CD4-positive, alpha-beta T cell treated with Interleukin-4 for 1 hour (primary cell): ENCODE data around the gene FAM234A.

Experiments used
- DNase-seq, 2 donors: peaks; one replicate each; pipeline ENCODE4 v3.0.0-alpha.2; 2020 to 2022

The FAM234A gene

DNA sequence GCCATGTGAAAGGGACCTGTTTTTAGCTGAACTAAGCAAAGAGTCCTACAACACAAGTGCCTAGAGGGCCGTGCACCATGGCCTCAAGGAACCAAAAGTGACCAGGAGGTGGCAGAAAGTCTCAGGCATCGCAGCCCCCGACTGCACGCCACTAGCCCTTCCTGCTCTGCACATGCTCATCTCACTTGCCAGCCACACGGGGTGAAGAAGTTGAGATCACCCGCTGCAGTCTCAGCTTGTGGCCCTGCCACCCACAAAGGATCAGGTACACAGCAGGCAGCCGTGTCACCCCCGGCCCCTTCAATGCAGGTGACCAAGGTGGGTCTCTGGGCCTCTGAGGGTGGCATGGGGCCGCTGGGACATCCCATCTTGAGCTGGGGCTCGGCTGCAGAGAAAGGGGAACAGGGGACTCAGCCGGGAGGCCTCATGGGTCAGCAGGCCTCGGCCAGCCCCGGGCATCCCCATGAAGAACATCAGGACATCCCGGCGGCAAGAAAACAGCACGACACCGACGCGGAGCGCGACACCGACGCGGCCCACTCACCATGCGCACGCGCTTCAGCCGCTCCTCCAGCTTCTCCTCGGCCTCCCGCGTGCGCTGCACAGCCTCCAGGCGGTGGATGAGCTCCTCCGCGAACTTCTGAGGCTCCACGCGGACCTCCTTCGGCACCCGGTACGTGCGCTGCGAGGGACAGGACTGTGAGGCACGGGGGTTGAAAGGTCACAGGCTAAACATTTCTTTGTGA is 69.3 kb downstream of the FAM234A start:
- peak; percentile 30 to 42 for DNase-seq

DNA sequence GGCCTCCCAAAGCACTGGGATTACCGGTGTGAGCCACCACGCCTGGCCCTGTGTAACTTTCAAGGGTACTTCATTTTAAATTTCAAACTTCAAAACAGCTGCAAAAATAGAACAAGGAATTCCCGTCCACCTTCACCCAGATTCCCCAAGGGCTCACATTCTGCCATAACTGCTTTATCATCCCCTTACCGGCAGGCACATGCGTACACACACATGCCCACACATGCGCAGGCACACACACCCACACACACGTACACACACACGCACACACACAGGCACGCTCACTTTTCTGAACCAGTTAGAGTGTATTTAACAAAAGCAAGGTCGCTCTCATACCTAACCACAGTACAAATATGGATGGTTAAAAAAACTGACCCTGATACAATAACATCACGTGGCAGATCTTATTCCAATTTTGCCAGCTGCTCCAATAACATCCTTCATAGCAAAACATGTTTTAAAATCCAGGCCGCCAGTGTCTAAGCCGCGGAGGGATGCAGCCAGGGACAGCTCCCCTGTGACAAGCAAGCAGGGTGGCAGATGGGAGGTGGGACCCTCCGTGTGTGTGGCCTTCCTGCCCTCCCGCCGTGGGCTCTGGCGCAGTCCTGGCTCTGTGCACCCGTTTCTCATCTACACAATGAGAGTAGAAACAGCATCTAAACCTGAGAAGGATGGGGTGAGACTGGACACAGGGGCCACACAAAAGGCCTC is 71.5 kb downstream of the FAM234A start:
- no peak for DNase-seq

DNA sequence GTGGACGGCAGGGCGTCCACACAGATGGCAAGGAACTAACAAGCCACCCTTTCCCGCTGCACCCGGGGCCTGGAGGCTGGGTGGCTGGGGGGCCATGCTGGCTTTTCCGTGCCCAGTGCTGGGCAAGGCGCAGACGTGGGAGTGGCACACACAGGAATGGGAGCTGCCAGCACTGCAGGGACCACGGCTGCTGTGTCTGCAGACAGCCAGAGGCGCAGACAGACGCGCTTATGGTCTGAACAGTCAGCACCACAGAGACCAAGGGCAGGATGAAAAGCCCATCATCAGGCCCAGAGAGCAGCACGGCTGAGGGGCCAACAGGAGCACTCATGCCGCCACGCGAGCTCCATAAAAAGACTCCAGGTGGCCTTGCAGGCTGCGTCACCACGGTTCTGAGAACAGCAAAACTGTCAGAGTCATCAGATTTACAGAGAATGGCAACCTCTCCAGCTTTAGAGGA is 72.3 kb downstream of the FAM234A start:
- no peak for DNase-seq

DNA sequence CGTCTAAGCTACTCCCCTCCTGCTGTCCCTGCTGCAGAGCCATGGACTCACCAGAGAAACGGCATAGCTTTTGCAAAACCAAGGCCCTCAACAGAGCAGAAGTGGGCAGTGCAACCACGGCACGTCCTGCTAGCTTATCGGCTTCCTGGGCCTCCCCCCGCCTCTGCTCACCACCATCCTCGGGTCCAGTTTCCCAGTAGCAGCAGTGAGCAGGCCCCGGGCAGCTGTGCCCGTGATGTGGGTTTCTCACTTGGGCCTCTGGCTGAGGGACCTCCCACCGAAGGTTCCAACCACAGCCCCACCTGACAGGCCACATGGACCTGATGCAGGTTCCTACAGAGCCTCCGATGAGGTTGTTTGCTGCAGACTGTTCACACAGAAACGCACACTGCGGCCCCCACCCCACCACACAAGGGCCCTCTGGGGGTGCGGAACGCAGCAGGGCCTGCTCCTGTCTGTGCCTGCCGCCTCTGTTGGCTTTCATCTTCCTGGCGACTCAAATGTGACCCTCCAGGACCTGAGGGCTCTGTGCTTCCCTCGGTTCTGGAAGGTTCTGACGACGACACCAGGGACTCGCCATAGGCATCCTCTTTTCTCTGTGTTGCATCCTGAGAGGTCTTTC is 73.2 kb downstream of the FAM234A start:
- no peak for DNase-seq

DNA sequence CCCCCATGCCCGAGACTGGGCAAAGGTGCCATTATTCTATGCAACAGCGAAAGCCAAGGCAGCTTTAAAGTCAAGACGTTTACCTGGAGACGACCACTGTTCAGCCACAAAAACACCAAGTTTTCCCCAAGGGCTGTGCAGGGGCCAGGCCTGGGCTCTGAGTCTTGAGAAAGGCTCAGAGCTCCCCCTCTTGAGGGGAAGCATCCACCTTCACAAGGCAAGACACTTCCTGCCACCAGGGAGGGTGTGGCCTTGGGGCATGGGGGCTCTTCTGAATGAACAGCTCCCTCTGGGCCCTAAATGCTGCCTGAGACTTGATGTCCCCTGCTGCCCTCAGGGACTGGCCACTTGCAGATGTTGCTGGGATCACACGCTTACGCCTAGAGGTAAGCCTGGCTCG is 74.9 kb downstream of the FAM234A start:
- peak in 1 of 2 donors; percentile 23 for DNase-seq

DNA sequence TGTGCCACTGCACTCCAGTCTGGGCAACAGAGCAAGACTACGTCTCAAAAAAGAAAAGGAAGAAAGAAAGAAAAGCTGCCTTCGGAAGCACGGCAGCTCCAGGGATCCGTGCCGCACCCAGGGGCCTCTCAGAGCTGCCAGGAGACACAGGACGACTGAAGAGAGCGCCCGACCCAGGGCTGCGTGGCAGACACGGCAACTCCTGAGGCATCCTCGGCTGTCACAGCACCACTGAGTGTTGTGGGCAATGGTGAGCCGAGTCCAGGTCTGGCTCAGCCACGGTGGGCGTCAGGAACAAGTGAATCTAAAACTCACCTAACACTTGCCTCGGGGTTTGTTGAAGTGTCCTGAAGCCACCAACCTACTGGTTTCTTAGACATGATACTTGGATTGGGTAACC is 77.1 kb downstream of the FAM234A start:
- DNase-seq: no peak

DNA sequence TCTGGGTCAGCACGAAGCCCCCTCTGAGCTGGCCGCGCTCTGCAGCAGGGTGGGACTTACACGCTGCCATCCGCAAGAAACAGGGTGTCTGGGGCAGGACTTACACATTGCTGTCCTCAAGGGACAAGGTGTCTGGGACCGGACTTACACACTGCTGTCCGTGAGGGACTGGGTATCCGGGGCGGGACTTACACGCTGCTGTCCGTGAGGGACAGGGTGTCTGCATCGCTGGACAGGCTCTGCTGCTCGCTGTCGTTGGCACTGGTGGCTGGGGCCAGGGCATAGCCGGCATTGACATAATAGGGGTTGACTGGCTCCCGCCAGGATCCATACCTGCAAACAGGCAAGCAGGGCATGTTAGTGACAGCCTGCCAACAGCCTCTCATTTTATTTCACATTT is 79.7 kb downstream of the FAM234A start:
- DNase-seq: no peak

DNA sequence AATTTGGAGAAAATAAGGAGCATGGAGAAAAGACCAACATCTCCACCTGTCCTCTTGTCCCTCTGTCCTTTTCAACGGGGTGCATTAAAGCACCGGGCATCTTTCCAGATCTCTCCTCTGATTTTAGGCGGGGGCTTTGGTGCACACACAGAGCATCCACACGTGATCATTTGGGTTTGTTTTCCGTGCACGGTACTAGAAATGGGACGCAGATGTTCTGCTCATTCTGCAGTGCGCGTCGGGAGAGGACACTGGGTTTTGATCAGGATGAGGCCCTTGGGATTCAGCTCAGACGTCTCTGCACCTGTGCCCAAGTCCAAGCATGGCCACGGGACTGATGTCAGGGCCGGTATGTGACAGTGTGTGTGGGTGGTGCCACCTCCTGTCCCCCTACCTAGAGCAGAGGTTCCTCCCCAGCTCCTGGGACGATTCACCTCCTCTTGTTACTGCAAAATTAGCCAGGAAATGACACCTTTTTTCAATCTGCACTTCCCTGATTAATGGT is 80.2 kb downstream of the FAM234A start:
- DNase-seq: no peak
